Measurements from ENCODE around the gene HYLS1.
"Not testable (repeated sequence)": the region's sequence is repeated elsewhere in the genome, so short reads cannot be mapped to it uniquely, and the experiment has no call there.

HYLS1 gene

DNA sequence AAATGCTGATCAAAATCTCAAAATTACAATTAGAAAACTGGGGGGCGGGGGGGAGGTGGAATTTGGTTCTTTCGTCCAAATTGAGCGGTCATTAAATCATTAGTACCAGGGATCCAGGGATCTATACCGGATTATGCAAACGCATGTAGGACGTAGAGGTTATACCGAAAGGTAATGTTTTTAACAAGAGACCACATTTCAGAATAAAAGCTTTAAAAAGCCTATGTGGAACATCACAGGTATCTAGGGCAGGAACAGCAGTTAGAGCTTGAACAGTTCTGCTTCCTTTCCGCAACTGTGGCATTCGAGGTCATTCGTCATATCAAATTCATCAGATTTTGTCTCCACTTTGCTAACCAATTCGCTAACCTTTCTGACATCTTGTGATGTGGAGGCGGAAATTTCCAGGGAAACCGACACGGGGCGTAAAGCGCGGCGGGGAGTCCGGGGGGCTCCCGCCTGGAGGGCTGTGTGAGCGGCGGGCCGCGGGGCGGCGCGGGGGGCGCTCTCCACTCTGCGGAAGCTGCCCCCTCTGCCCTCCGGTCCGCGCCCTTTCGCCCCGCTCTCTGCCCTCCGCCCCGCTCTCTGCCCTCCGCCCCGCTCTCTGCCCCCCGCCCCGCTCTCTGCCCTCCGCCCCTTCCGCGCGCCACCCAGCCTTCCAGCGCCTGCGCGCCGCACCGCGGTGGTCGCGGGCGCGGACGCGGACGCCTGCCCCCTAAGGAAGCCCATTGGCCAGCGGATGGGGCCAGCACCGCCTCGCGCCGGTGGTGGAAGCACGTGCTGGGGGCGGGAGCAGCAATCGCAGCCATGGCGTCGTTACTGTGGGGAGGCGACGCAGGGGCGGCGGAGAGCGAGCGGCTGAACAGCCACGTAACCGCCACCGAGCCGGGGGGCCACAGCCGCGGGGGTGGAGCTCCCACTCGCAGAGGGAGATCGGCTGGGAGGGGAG, 16.5 kb downstream of the HYLS1 start, which contains the start of gene DDX25:
Gene DDX25, plus strand, starts transcription at position 798 of the 949 bp plus-strand sequence. Its CDS starts 10 bp downstream, at position 808.
- DNase-seq: peak; percentile 35

DNA sequence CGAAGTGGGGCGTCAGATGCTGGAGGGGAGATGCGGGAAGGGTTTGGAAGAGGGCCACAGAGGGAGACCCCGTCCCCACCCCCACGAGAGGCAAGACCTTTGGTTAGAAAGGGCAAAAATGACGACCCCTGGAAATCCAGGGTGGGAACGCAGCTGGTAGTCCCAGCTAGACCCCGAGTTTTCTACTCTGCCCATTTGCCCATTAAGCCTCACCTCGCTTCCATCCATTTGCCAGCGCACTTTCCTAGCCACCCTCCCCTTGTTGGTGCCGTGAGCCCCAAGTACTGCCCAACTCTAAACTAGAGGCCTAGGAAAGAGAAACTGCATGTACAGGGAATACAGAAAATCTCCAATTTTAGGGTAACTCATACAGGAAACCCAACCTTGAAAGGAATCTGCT, 17.2 kb downstream of the HYLS1 start:
- no peak for DNase-seq

DNA sequence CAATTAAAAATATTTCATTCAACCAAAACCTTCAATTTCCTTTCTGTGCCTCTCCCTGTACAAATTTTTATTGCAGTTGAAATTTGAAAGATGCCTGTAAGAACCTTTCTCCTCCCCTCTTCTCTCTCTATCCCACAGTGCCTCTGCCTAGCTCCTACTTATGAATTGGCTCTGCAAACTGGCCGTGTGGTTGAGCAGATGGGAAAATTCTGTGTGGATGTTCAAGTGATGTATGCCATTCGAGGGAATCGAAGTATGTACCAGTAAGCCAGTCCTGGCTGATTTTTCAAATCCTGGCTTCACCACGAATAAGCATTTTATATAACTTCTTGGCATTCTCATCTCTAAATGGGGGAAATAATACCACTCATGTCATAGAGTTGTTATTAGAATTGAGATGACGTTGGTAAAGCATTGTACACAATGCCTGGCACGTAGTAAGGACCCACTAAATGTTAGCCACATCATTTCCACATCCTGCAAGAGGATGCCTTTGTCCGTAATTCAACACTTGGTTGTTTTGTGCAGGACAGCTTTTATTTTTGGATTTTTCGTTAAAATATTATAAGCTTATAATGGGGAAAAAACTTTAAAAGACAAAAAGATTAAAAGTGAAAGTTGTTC, 22.9 kb downstream of the HYLS1 start:
- no peak for DNase-seq

DNA sequence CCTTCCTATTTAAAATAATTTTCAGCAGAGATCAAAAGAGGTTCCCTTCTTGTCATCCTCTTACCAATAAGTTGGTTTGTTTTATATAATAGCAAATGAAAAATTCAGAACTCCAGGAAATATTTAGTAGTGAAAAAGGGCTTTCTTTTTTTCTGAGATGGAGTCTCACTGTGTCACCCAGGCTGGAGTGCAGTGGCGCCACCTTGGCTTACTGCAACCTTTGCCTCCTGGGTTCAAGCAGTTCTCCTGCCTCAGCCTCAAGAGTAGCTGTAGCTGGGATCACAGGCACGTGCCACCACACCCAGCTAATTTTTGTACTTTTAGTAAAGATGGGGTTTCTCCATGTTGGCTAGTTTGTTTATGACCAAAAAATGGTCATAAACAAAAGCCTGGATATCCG, 27.1 kb downstream of the HYLS1 start:
- not testable (repeated sequence) for DNase-seq

DNA sequence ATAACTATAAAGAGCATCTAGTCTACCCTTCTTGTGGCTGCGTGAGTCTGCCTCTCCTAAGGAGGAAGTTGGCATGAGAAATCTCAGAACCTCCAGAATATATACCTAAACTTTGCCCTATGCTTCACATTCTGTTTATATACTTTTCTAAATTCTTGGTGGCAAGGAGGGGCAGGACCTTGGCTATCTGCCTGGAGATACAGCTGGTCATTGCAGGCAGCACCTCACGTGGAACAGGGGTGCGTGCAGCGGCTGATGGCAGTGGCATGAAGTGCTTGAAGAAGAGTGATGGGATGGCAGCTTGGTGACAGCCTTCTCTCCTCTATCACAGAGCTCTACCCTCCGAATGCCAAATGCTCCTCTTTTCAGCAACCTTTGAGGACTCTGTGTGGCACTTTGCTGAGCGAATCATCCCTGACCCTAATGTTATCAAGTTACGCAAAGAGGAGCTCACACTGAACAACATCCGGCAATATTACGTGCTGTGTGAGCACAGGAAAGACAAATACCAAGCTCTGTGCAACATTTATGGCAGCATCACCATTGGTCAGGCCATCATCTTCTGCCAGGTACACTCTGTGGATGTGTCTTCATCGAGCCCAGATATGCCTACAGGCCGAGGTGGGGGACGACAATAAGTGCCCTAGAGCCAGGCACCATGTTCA, 29.3 kb downstream of the HYLS1 start:
- no peak for DNase-seq

DNA sequence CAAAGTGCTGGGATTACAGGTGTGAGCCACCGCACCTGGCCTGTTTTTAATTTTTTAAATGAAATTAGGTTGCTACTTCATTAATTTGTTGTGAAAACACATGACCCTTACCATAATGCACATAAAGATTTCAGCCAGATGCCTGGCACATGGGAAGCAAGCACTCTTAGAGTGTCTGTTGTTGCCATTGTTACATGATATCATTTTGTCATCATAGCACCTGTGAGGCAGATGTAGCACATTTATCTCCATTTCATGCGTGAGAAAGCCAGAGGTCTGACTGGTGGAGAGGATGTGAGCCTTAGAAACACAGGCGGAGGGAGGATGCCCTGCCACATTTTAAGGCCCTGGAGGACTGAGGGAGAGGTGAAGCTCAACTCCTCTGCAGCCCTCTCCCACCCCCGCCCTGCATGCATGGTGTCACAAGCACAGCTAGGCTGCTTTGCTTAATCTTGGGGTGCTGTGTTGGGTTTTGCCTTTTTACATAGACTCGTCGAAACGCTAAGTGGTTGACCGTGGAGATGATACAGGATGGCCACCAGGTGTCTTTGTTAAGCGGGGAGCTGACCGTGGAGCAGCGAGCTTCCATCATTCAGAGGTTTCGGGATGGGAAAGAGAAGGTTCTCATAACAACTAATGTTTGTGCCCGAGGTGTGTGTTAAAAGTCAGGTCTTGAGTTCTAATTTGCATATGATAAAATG, 30.8 kb downstream of the HYLS1 start:
- DNase-seq: no peak

DNA sequence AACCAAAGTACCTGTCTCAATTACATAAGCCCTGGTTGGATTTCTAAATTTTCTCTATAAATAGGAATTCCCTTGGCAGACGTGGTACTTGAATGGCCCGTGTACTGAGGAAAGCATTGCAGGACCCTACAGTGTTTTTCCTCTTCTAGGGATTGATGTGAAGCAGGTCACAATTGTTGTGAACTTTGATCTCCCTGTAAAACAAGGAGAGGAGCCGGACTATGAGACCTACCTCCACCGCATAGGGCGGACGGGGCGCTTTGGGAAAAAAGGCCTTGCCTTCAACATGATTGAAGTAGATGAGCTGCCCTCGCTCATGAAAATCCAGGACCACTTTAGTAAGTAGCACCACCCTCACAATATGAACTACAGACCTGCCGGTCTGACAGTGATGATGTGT, 33.6 kb downstream of the HYLS1 start:
- no peak for DNase-seq

DNA sequence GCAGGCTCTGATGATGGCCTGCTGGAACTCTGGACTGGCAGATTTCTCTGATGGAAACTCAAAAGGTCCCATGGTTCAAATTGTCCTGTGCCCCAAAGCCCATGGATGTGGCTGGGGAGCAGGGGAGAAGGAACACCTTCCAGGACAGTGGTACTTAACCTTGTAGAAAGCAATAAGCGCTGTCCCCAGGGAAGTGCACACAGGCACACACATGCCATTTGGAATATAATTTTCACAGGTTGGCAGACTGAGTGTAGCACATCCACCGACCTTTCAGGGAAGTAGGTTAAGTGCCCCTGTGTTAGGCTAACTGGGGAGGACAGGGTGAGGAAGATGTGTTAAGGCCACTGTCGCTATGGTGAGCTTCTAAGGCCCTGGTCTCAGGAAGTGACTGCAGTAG, 34.7 kb downstream of the HYLS1 start:
- no peak for DNase-seq

DNA sequence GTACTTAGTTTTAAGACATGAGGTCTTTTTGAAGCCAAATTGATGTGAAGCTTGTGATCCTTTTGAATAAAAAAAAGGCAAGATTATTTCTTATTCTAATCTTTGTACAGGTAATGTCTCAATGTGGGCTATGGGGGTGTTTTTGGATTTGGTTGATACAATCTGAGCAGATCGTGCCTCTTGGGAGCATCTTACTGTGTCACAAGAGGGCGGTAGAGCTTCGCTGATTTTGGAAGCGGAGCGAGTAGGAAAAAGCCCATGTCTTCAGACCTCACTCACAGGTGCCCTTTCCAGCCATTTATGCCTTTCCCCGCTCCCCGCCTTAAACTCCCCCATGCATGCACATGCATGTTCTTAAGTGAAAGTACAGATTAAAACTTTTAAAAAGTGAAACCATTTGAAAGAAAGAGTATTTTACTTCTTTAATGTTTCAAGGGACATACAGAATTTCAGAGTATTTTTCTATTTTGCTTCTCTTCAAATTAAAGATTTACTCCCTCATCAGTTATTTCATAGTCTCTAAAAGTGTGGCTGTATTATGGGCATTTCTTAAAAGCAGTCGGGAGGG, 35.6 kb downstream of the HYLS1 start:
- DNase-seq: peak; percentile 72

DNA sequence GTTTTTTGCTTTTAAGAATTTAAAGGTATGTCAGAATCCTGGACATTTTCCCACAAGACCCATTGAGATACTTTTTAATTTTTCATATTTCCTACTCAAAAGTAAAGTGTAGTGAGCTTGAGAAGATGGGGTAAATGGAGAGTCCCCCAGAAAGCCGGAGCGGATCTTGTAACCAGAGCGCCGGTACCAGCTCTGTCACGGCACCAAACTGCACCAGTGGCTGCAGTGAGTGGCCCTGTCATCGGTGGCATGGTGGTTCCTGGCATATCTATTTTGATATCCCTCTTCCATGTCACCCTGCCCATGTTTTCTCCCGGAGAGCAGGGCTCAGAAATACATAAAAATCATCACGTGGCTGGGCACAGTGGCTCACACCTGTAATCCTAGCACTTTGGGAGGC, 36.2 kb downstream of the HYLS1 start:
- no peak for DNase-seq

DNA sequence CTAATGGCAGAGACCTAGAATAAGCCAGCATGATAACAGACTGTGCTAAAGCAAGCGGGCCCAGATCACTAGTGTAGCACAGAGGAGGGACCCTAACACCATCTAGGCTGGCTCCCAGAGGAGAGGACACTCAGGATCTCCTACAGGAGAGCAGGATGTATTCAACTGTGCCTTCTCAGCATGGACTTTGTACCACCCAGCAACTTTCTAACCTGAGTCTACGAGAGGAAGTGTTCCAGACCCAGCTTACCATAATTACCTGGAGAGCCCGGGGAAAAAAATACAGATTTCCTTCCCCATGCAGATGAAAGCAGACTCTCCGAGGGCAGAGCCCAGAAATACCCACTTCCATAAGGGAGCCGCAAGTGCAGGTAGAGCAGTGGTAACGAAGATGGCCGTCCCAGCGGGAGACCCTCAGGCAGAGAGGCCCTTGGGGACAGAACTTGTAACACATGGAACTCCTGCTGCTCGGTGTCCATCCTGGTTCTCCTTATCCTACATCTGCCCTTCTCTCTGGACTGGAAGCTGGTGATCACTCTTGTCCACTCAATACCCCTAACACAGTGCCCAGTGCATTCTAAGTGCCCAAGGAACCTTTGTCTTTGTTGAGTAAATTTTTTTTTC, 37.0 kb downstream of the HYLS1 start:
- no peak for DNase-seq

DNA sequence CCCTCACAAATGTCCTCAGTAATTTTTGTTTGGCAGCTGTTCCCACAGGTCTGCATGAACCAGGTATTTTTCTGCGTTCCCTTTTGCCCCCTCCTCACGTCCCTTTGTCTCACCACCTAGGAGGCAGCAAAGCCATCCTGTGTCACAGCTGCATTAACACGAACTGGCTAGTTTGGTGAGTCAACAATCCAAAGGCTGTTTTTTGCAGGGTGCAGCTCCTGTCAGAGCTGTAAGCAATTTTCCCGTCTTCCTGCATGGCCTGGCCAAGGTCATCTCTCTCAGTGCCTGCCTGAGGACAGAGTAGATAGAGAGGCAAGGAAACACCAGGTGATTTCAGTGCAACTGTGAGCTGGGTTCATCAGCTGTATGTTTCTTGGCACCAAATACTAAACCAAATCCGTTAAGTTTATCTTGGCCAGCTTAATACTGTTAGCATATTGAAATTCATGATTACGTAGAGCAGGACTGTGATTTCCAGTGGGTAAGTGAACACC, 37.8 kb downstream of the HYLS1 start:
- DNase-seq: no peak

DNA sequence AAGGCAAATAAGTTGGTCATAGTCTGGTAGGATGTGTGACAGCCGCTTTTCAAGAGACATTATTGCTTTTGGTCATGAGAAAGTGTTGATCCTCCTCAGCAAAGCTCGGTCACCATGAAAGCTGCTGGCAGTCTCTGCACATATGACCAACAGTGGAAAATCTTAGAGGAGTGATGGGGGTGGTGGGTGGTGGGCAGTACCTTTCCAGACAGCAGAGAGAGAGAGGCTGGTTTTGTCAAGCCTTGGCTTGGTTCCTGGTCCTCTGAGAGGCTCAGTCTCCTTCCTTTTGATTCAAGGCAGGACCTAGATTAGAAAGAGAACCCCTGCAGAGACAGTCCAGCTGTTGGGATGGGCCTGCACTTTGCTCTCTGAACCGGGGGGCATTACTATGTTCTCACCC, 38.3 kb downstream of the HYLS1 start:
- DNase-seq: no peak

DNA sequence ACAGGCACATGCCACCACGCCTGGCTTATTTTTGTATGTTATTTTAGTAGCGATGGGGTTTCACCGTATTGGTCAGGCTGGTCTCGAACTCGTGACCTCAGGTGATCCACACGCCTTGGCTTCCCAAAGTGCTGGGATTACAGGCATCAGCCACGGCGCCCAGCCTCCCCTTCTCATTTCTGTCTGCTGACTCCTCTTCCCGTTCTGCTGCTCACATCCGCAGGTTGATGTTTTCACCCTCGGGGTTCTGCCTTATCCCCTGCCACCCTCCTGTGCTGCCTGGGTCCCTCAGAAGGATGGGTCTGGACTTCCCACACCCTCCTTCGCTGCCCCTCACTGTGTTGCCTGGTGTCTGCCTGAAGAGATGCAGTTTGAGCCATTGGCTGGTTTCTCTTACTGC, 39.2 kb downstream of the HYLS1 start:
- DNase-seq: no peak

DNA sequence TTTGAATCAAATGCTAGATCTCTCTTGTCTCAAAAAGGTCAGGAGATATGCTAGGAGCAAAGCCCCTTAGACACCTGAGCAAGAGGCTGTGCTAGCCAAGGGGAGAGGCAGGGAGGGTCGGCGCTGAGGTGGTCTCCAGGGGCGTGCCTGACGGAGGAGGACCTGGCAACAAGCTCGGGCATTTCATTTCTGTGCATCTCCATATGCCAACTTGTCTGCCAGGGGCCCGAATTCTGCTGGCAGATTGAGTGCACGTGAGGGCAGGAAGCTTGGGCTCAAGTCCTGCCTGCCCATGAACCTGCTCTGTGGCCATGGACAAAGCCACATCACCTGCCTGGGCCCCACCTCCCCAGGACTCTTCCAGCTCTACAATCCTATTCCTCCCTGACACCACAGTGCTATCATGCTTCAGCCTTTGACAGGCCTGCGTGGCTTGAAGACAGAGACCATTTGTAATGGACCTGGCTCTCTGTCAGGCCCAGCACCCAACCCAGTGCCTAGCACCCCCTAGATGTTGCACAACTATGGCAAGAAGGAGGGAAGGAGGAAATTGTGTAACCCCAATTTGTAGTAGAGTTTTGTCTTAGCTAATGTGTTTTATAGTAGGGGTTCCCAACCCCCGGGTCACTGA, 42.1 kb downstream of the HYLS1 start:
- DNase-seq: no peak

DNA sequence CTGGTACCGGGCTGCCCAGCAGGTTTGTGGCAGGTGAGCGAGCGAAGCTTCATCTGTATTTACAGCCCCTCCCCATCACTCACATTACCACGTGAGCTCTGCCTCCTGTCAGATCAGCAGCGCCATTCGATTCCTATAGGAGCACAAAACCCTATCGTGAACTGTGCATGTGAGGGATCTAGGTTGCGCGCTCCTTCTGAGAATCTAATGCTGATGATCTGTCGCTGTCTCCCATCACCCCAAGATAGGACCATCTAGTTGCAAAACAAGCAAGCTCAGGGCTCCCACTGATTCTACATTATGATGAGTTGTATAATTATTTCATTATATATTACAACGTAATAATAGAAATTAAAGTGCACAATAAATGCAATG, 42.6 kb downstream of the HYLS1 start:
- DNase-seq: no peak

DNA sequence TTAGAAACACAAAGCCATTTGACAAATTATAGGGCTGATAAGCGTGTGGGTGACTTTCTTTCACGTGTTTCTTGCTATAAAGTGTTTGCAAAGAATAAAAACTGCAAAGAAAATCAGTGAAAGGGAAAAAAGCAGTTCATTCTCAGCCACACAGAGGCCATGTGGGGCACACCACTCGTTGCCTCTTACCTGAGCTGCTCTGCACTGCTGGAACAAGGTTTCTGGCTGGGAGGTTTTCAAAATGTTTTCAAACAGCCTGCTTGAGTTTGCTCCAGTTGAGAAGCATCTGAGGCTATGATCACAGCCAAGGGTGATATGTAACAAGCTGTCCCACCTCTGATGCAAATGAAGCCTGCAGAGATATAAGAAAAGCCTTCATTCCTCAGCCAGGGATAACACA, 43.6 kb downstream of the HYLS1 start:
- no peak for DNase-seq

DNA sequence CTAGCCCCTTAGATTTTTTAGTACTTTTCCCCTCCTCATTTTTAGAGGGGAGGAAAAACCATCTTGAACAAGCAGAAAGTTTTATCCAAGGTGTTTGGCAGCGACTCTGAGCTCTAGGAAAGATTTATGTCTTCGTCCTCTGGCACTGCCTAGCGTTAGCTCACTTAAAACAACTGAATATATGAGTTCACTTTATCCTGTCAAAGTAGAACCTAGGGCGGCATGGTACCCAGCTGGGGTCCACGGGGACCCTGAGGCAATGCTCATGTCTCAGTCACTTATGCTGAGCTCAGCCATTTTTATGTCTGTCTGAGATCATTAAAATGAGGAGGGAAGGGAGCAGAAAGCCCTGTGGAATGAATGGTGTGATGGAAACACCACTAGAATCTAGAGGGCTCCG, 44.2 kb downstream of the HYLS1 start:
- no peak for DNase-seq

DNA sequence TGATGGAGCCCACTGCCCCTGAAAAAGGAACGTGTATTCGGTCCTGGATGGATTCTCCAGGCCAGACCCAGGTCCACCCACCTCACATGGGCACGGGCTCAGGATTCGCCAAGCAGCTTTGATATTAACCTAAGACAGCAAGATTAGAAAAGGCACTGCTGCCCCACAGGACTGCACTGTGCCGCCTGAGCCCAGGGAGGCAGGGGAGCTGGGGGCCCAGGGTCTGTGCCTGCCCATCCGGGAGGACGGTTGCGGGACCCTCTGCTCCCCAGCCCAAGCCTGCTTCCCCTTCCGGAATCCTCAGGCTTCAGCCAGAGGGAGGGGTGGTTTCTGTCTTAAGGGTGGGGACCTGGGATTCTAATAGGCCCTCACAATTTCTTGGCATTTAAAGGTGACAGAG, 44.8 kb downstream of the HYLS1 start:
- DNase-seq: no peak

DNA sequence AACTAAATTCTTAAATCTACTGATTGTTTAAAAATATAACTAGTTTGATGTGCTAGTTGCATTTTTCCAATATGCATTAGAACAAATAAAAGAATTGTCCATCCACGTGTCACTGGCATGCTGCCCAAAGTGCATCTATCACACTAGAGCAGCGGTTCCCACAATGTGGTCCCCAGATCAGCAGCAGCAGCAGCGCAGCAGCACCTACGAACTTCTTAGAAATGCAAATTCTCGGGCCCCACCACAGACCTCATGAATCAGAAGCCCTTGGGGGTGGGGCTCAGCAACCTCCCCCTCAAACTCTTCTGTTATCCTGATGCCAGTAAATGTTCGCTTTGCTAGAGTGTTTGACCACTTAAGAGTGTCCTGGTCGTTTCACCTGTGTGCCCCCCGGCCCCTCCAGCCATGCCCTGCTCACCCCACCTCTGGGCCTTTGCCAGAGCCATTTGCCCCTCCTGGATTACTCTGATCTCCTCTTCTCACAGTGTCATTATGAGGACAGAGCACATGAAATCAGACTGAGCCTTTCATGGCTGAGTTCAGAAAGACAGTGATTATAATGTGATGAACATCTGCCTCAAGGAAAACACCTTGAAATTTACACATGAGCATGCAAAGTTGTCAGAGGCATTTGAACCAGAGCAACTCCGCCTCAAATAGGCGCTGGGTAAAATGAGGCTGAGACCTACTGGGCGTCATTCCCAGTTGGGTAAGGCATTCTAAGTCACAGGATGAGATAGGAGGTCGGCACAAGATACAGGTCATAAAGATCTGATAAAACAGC, 45.8 kb downstream of the HYLS1 start:
- DNase-seq: no peak

DNA sequence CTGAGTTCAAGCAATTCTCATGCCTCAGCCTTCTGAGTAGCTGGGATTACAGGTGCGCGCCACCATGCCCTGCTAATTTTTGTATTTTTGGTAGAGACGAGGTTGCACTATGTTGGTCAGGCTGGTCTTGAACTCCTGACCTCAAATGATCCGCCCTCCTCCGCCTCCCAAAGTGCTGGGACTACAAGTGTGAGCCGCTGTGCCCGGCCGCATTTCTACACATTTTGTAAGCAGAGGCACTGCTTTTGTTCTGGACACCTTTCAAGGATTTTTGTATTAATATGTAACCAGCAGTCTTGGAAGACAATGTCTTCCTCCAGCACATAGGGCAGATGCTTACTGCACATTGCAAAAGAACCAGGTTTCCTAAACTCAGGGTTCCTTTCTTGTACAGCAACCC, 47.0 kb downstream of the HYLS1 start:
- no peak for DNase-seq
